Measurements from ENCODE around the gene MSMB.

MSMB gene

DNA sequence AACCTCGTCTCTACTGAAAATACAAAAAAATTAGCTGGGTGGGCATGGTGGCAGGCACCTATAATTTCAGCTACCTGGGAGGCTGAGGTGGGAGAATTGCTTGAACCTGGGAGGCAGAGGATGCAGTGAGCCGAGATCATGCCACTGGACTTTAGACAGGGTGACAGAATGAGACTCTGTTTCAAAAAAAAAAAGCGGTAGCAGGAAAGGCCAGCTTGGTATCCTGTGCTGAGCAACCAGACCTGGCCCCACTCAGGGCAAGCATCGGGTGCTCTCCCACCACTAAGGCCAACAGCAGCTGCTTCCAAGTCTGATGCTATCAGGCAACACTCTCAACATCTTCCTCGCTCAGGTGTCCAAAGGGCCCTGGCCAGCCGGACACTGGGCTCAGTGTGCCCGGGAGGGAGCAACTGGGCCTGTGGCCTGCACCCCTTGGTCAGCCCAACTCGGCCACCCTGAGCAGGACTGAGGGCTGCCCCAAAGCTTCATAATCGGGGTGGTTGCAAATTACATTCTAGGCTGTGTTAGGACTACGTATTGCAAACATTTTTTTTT lies 44.3 kb upstream of the MSMB start:
- no peak for TF ChIP-seq SIN3A (IDR thresholded peaks at IDR 0.05; ENCODE audit: borderline replicate concordance, insufficient read depth, low read length)
- TF ChIP-seq POLR2AphosphoS5 (IDR thresholded peaks at IDR 0.05; ENCODE audit: low read depth, low read length): no peak
- TF ChIP-seq, protein P1, sequence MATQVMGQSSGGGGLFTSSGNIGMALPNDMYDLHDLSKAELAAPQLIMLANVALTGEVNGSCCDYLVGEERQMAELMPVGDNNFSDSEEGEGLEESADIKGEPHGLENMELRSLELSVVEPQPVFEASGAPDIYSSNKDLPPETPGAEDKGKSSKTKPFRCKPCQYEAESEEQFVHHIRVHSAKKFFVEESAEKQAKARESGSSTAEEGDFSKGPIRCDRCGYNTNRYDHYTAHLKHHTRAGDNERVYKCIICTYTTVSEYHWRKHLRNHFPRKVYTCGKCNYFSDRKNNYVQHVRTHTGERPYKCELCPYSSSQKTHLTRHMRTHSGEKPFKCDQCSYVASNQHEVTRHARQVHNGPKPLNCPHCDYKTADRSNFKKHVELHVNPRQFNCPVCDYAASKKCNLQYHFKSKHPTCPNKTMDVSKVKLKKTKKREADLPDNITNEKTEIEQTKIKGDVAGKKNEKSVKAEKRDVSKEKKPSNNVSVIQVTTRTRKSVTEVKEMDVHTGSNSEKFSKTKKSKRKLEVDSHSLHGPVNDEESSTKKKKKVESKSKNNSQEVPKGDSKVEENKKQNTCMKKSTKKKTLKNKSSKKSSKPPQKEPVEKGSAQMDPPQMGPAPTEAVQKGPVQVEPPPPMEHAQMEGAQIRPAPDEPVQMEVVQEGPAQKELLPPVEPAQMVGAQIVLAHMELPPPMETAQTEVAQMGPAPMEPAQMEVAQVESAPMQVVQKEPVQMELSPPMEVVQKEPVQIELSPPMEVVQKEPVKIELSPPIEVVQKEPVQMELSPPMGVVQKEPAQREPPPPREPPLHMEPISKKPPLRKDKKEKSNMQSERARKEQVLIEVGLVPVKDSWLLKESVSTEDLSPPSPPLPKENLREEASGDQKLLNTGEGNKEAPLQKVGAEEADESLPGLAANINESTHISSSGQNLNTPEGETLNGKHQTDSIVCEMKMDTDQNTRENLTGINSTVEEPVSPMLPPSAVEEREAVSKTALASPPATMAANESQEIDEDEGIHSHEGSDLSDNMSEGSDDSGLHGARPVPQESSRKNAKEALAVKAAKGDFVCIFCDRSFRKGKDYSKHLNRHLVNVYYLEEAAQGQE (IDR thresholded peaks at IDR 0.05; ENCODE audit: insufficient read depth in 1 of 2, low read depth in 2 of 2, low read length in 2 of 2): no peak
- TF ChIP-seq TAF1 (IDR thresholded peaks at IDR 0.05; ENCODE audit: borderline replicate concordance, insufficient read depth, low read length): no peak
- TF ChIP-seq FOXP2 (optimal IDR thresholded peaks at IDR 0.05; ENCODE audit: borderline replicate concordance, extremely low read depth, extremely low read length, insufficient read depth): no peak

DNA sequence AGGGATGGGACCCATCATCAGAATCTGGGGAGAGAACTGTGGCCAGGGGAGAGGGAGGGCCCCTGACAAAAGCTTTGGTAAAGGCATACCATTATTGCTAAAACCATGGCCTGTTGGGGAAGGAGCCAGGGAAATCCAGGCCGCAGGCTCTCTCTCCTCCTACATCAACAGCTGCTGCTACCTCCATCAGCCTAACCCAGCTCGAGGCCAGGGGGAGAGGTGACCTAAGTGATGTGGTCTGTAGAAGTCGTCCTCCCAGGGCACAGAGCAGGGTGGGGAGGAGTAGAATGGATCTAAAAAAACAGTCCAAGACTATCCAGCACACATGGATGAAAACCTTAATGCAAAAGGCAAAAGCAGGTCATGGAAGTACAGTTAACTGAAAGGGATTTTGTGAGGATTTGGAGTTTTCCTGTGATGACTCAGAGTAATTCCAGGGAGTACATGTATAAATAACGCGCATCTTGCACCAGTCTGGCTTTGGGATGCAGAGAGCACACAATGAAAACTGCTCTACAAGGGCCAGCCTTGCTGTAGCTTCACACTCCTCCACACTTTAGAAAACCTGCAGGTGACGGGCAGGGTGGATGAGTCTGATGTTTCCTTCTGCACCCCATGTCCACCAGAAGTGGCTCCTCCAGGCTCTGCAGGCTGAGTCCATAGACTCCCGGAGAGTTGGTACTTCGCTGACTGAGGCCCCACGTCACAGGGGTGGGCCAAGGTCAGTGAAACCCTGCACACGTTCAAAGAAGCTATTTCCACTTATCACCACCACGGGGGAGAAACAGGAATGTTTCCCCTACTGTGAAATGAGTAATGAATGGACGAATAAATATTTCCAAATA lies 38.5 kb upstream of the MSMB start:
- TF ChIP-seq TAF1 (IDR thresholded peaks at IDR 0.05; ENCODE audit: borderline replicate concordance, insufficient read depth, low read length) (no peak), FOXP2 (optimal IDR thresholded peaks at IDR 0.05; ENCODE audit: borderline replicate concordance, extremely low read depth, extremely low read length, insufficient read depth) (no peak), POLR2AphosphoS5 (IDR thresholded peaks at IDR 0.05; ENCODE audit: low read depth, low read length) (no peak), SIN3A (IDR thresholded peaks at IDR 0.05; ENCODE audit: borderline replicate concordance, insufficient read depth, low read length) (no peak)
- TF ChIP-seq, protein P1 (IDR thresholded peaks at IDR 0.05; ENCODE audit: insufficient read depth in 1 of 2, low read depth in 2 of 2, low read length in 2 of 2): no peak

DNA sequence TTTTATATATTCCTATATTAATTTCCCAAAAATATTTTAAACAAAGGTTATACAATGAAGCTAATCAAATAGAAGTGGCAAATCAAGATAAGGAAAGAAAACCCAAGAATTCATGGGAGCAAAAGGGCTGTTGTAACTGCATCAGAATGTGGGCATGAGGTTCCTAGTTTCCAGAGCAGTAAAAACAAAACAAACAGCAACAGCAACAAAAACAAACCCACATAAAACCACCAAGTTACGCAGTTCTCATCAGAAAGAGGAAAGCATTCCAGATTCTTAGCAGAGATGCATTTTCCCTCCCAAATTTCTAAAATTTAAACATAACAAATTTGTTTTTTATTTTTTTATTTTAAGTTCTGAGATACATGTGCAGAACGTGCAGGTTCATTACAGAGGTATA lies 34.8 kb upstream of the MSMB start:
- TF ChIP-seq, protein P1 (IDR thresholded peaks at IDR 0.05; ENCODE audit: insufficient read depth in 1 of 2, low read depth in 2 of 2, low read length in 2 of 2): no peak
- TF ChIP-seq POLR2AphosphoS5 (IDR thresholded peaks at IDR 0.05; ENCODE audit: low read depth, low read length) (no peak), SIN3A (IDR thresholded peaks at IDR 0.05; ENCODE audit: borderline replicate concordance, insufficient read depth, low read length) (no peak), TAF1 (IDR thresholded peaks at IDR 0.05; ENCODE audit: borderline replicate concordance, insufficient read depth, low read length) (no peak), FOXP2 (optimal IDR thresholded peaks at IDR 0.05; ENCODE audit: borderline replicate concordance, extremely low read depth, extremely low read length, insufficient read depth) (no peak)

DNA sequence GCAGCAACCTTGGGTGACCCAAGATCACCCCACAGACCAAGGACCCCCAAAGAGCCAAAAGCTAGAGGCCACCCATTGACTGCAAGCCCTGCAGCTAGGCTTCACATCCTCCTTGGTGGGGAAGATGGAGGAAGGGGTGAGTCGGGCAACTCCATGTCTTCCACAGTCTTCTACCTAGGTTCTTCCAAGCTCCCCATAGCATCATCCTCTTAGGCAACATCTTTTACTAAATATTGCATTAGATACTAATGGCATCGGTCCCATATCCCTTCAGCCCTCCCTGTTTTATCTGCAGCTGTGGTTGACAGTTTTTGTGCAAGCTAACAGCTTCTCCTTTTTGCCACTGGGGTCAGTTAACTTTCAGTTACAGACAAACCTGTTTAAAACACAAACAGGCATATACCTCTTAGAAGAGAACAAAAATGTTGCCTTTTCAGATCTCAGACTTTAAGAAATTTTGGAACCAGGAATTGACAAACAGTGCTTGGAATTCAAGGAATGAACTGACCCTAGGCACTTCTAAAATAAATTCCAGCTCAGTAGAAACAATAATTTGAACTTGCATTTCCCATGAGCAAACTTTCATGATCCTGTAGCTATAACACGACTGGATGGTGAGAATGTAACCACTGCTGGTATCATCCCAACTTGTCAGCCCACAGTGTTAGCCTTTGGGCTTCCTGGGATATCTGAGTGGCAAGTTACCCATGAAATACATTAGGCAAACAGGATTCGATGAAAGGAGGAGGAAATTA lies 33.9 kb upstream of the MSMB start:
- TF ChIP-seq SIN3A (IDR thresholded peaks at IDR 0.05; ENCODE audit: borderline replicate concordance, insufficient read depth, low read length) (no peak), FOXP2 (optimal IDR thresholded peaks at IDR 0.05; ENCODE audit: borderline replicate concordance, extremely low read depth, extremely low read length, insufficient read depth) (no peak), TAF1 (IDR thresholded peaks at IDR 0.05; ENCODE audit: borderline replicate concordance, insufficient read depth, low read length) (no peak), POLR2AphosphoS5 (IDR thresholded peaks at IDR 0.05; ENCODE audit: low read depth, low read length) (no peak)
- TF ChIP-seq, protein P1 (IDR thresholded peaks at IDR 0.05; ENCODE audit: insufficient read depth in 1 of 2, low read depth in 2 of 2, low read length in 2 of 2): no peak
